GM23248 (cell line): ENCODE measurements around the gene TMEM178B.

Experiments used
- EZH2 ChIP-seq: fragments of 200-600 bp; sonication (generic); IDR thresholded peaks from 2 replicates; pipeline ENCODE4 v1.6.1; 2018; ENCODE audit warnings: antibody characterized with exemption, mild to moderate bottlenecking; ENCODE audit not compliant: insufficient read depth, poor library complexity, severe bottlenecking
- EZH2phosphoT487 ChIP-seq: fragments of 200-600 bp; sonication (generic); IDR thresholded peaks from 2 replicates; pipeline ENCODE4 v1.6.1; 2018; ENCODE audit warnings: antibody characterized with exemption, moderate library complexity, mild to moderate bottlenecking, low read depth; ENCODE audit not compliant: insufficient read depth

DNA sequence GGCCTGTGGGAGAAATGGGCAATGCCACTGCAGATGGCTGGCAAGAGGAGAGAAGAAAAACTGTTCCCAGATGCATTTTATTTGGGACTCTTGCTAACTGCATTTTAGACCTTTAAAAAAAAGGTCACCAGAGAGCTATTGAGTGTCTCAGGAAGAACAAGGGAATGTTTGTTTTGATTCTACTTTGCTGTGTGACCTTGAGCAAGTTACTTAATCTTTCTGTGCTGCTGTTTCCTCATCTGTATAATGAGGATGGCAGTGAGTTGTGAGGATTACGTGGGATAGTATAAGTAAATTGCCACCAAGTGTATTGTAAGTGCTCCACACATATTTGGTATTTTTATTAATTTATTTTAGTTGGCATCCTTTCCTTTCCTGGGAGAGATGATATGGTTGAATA is 335.4 kb downstream of the TMEM178B start:
- TF ChIP-seq EZH2 (no peak), EZH2phosphoT487 (no peak)
